Measurements from ENCODE around the gene KCNJ1.

- no peak for TF ChIP-seq CTCF (conservative IDR thresholded peaks at IDR 0.05; ENCODE audit: low read depth, low read length)
- TF ChIP-seq EZH2 (IDR thresholded peaks at IDR 0.05; ENCODE audit: low read length, unreplicated experiment), result no peak
- no peak for TF ChIP-seq EZH2phosphoT487 (IDR thresholded peaks at IDR 0.05; ENCODE audit: borderline replicate concordance, low read length)
Measured at GRCh38 chr11:128878455-128878854, 11.4 kb upstream of the KCNJ1 start.
